Ammon's horn (tissue), 1 donor: ENCODE measurements around the gene PRDM16.

Source experiments
- DNase-seq: peaks from one replicate; pipeline ENCODE4 v3.0.0-alpha.2; 2016; ENCODE audit warnings: low spot score

The PRDM16 gene

GRCh38 chr1:3373700-3374405 is 304.9 kb downstream of the PRDM16 start:
- DNase-seq, result no peak

- no peak for DNase-seq
Measured at GRCh38 chr1:3375245-3375644, 306.2 kb downstream of the PRDM16 start.

- no peak for DNase-seq
Measured at GRCh38 chr1:3377166-3377565, 308.2 kb downstream of the PRDM16 start.

GRCh38 chr1:3377604-3378279 is 308.7 kb downstream of the PRDM16 start:
- no peak for DNase-seq

GRCh38 chr1:3378411-3379208 is 309.6 kb downstream of the PRDM16 start:
- no peak for DNase-seq

GRCh38 chr1:3379934-3380333 is 310.9 kb downstream of the PRDM16 start:
- no peak for DNase-seq

- no peak for DNase-seq
Measured at GRCh38 chr1:3380469-3380868, 311.5 kb downstream of the PRDM16 start.

GRCh38 chr1:3381901-3382300 is 312.9 kb downstream of the PRDM16 start:
- DNase-seq, result no peak

GRCh38 chr1:3382326-3383057 is 313.5 kb downstream of the PRDM16 start:
- DNase-seq, result no peak

GRCh38 chr1:3383679-3384078 is 314.7 kb downstream of the PRDM16 start:
- no peak for DNase-seq

GRCh38 chr1:3384407-3384806 is 315.4 kb downstream of the PRDM16 start:
- DNase-seq, result no peak

- DNase-seq, result no peak
Measured at GRCh38 chr1:3386205-3387002, 317.4 kb downstream of the PRDM16 start.

GRCh38 chr1:3387401-3387800 is 318.4 kb downstream of the PRDM16 start:
- no peak for DNase-seq

GRCh38 chr1:3389093-3389833 is 320.3 kb downstream of the PRDM16 start:
- no peak for DNase-seq

GRCh38 chr1:3390291-3390690 is 321.3 kb downstream of the PRDM16 start:
- no peak for DNase-seq

GRCh38 chr1:3391711-3392110 is 322.7 kb downstream of the PRDM16 start:
- no peak for DNase-seq

GRCh38 chr1:3393024-3393986 is 324.3 kb downstream of the PRDM16 start:
- DNase-seq, result no peak

- no peak for DNase-seq
Measured at GRCh38 chr1:3393987-3394920, 325.3 kb downstream of the PRDM16 start.
